Fibroblast of the conjunctiva (primary cell): Measurements from ENCODE around the gene MAPK1IP1L.
A peak's percentile ranks its signal among the peaks of the same experiment; 100 is the strongest.
"Not testable (repeated sequence)": the region's sequence is repeated elsewhere in the genome, so short reads cannot be mapped to it uniquely, and the experiment has no call there.

Experiments used
- DNase-seq: peaks from one replicate; pipeline ENCODE4 v3.0.0-alpha.2; 2010; ENCODE audit warnings: low read depth

Gene MAPK1IP1L

GRCh38 chr14:55051423-55052268, at the start of gene MAPK1IP1L:
Gene MAPK1IP1L, plus strand, starts transcription at chr14:55051647. Its CDS starts 10,037 bp downstream, at chr14:55061684.
- peak; percentile 85 for DNase-seq

GRCh38 chr14:55005071-55005470, 46.4 kb upstream of the MAPK1IP1L start:
- no peak for DNase-seq

- DNase-seq = no peak
Observed at GRCh38 chr14:55015006-55015405, 36.4 kb upstream of the MAPK1IP1L start.

- no peak for DNase-seq
Observed at GRCh38 chr14:55019968-55020554, 31.4 kb upstream of the MAPK1IP1L start.

- not testable (repeated sequence) for DNase-seq
Observed at GRCh38 chr14:55024365-55024764, 27.1 kb upstream of the MAPK1IP1L start.

- DNase-seq = no peak
Observed at GRCh38 chr14:55025948-55026347, 25.5 kb upstream of the MAPK1IP1L start.

GRCh38 chr14:55026441-55026792, 25.0 kb upstream of the MAPK1IP1L start:
- DNase-seq = no peak

- peak; percentile 87 for DNase-seq
Observed at GRCh38 chr14:55026793-55027561, 24.5 kb upstream of the MAPK1IP1L start, which contains the start of the genes SOCS4 and WDHD1. Gene SOCS4, plus strand, starts transcription at chr14:55027236. Its CDS starts 15,806 bp downstream, at chr14:55043042. Gene WDHD1, minus strand, starts transcription at chr14:55027099. Its CDS starts 312 bp downstream, at chr14:55026787.

GRCh38 chr14:55028066-55028465, 23.4 kb upstream of the MAPK1IP1L start:
- DNase-seq = no peak

GRCh38 chr14:55028476-55028875, 23.0 kb upstream of the MAPK1IP1L start:
- no peak for DNase-seq

- DNase-seq = no peak
Observed at GRCh38 chr14:55031190-55031589, 20.3 kb upstream of the MAPK1IP1L start.

- not testable (repeated sequence) for DNase-seq
Observed at GRCh38 chr14:55037995-55038394, 13.5 kb upstream of the MAPK1IP1L start.

GRCh38 chr14:55038708-55039107, 12.7 kb upstream of the MAPK1IP1L start:
- DNase-seq = no peak

GRCh38 chr14:55043528-55043927, 7.9 kb upstream of the MAPK1IP1L start:
- DNase-seq = no peak

GRCh38 chr14:55045087-55045486, 6.4 kb upstream of the MAPK1IP1L start:
- no peak for DNase-seq

GRCh38 chr14:55047301-55048053, 4.0 kb upstream of the MAPK1IP1L start:
- no peak for DNase-seq

GRCh38 chr14:55048900-55049436, 2.5 kb upstream of the MAPK1IP1L start:
- DNase-seq = no peak

- no peak for DNase-seq
Observed at GRCh38 chr14:55051165-55051422, 353 bp upstream of the MAPK1IP1L start.

- DNase-seq = no peak
Observed at GRCh38 chr14:55052269-55052930, 953 bp downstream of the MAPK1IP1L start.

- no peak for DNase-seq
Observed at GRCh38 chr14:55053018-55053417, 1.6 kb downstream of the MAPK1IP1L start.

GRCh38 chr14:55053500-55053899, 2.1 kb downstream of the MAPK1IP1L start:
- DNase-seq = no peak
